ENCODE data around the gene PPIL4. TPM values are rescaled to one million over a fixed set of nuclear protein-coding genes. Genes with fewer than 3 reads are reported as not detected.

The PPIL4 gene
- total and polyA plus RNA-seq, 2 experiments from 2014 or later = 31.4 to 38.7 TPM

DNA sequence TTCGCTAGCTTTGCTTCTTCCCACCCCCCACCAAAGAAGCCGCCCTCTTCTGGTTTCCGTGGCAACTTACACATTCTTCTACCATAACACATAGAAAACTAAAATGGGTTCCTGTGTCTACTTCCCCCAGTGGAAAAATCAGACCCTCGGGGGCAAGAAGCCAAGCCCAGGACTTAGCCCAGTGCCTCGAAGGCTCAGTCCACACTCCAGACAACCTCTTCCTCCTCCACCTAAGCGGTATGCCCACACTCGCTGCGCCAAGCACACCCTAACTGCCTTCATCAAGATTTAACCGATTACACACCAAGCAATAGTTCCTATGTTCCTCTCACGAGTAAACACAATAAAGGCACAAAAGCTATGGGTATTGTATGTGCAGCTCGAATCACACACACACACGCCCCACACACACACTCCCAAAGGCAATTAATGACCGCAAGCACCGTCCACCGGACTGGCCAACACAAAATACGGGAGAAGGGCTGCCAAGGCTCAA, 537 bp downstream of the PPIL4 start:
- TF ChIP-seq EZH2 (IDR thresholded peaks at IDR 0.05; ENCODE audit: borderline replicate concordance) (no peak), EZH2phosphoT487 (IDR thresholded peaks at IDR 0.05; ENCODE audit: low read depth, severe bottlenecking, unreplicated experiment) (no peak)
- TF ChIP-seq, protein P1, sequence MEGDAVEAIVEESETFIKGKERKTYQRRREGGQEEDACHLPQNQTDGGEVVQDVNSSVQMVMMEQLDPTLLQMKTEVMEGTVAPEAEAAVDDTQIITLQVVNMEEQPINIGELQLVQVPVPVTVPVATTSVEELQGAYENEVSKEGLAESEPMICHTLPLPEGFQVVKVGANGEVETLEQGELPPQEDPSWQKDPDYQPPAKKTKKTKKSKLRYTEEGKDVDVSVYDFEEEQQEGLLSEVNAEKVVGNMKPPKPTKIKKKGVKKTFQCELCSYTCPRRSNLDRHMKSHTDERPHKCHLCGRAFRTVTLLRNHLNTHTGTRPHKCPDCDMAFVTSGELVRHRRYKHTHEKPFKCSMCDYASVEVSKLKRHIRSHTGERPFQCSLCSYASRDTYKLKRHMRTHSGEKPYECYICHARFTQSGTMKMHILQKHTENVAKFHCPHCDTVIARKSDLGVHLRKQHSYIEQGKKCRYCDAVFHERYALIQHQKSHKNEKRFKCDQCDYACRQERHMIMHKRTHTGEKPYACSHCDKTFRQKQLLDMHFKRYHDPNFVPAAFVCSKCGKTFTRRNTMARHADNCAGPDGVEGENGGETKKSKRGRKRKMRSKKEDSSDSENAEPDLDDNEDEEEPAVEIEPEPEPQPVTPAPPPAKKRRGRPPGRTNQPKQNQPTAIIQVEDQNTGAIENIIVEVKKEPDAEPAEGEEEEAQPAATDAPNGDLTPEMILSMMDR (IDR thresholded peaks at IDR 0.05; ENCODE audit: poor library complexity) = peak; percentile 21
- Histone ChIP-seq H4K20me1 (ENCODE audit: insufficient read depth, poor library complexity, severe bottlenecking) (peaks cover 42% of the 10 kb centered on the region), H3K4me3 (peak overlapping the region; percentile 83), H3K27me3 (peaks cover 7% of the 10 kb centered on the region), H3K9me3 (ENCODE audit: low read depth) (no peaks in the 10 kb centered on the region), H3K36me3 (replicated peaks; ENCODE audit: insufficient read depth, low read depth) (no peaks in the 10 kb centered on the region), H3K79me2 (peaks cover 55% of the 10 kb centered on the region), H3K4me1 (ENCODE audit: insufficient read depth) (peaks cover 14% of the 10 kb centered on the region), H2AFZ (peak overlapping the region; percentile 73), H3K4me2 (peak overlapping the region; percentile 88), H3K9me2 (replicated peaks; ENCODE audit: insufficient read depth) (no peaks in the 10 kb centered on the region), H3K27ac (peak overlapping the region; percentile 99)
- DNase-seq (ENCODE audit: low spot score) = peak; percentile 77
- under 1% methylated on average over 16 of the region's 16 CpGs for WGBS (ENCODE audit: low lambda C conversion rate, missing lambda C conversion rate)

GRCh38 chr6:149544646-149545257, 1.1 kb downstream of the PPIL4 start:
- Histone ChIP-seq H3K9me2 (replicated peaks; ENCODE audit: insufficient read depth) (no peaks in the 10 kb centered on the region), H3K27me3 (peaks cover 7% of the 10 kb centered on the region), H3K36me3 (replicated peaks; ENCODE audit: insufficient read depth, low read depth) (no peaks in the 10 kb centered on the region), H3K4me3 (peak overlapping the region; percentile 83), H3K79me2 (peaks cover 60% of the 10 kb centered on the region), H4K20me1 (ENCODE audit: insufficient read depth, poor library complexity, severe bottlenecking) (peaks cover 42% of the 10 kb centered on the region), H2AFZ (peak overlapping the region; percentile 73), H3K9me3 (ENCODE audit: low read depth) (no peaks in the 10 kb centered on the region), H3K27ac (peak overlapping the region; percentile 99), H3K4me2 (peak overlapping the region; percentile 88), H3K4me1 (ENCODE audit: insufficient read depth) (peaks cover 14% of the 10 kb centered on the region)
- TF ChIP-seq EZH2phosphoT487 (IDR thresholded peaks at IDR 0.05; ENCODE audit: low read depth, severe bottlenecking, unreplicated experiment) (no peak), EZH2 (IDR thresholded peaks at IDR 0.05; ENCODE audit: borderline replicate concordance) (no peak)
- TF ChIP-seq, protein P1 (IDR thresholded peaks at IDR 0.05; ENCODE audit: poor library complexity) = no peak
- no peak for DNase-seq (ENCODE audit: low spot score)
- 30% methylated on average over 12 of the region's 12 CpGs for WGBS (ENCODE audit: low lambda C conversion rate, missing lambda C conversion rate)

DNA sequence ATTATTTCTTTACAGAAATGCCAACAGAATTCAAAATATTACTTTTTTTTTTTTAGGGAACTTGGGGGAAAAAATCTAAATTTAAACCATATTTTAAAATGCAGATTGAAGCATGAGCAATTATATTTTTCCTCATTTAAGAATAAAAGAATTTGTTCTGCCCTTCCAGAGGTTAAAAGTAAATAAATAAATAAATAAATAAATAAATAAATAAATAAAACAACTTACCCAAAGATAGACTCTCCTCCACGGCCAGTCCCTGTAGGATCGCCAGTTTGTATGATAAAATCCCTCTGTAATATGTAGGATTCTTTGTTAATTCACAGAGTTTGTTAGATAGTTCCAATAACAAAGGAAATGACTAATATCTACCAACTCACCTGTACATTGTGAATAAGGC, 4.7 kb downstream of the PPIL4 start:
- Histone ChIP-seq H3K27me3 (no peaks in the 10 kb centered on the region), H3K4me1 (ENCODE audit: insufficient read depth) (peaks cover 10% of the 10 kb centered on the region), H3K36me3 (replicated peaks; ENCODE audit: insufficient read depth, low read depth) (no peaks in the 10 kb centered on the region), H4K20me1 (ENCODE audit: insufficient read depth, poor library complexity, severe bottlenecking) (peaks cover 42% of the 10 kb centered on the region), H3K9me2 (replicated peaks; ENCODE audit: insufficient read depth) (no peaks in the 10 kb centered on the region), H3K27ac (no peak overlapping the region), H3K4me3 (no peak overlapping the region), H3K9me3 (ENCODE audit: low read depth) (no peaks in the 10 kb centered on the region), H3K4me2 (no peak overlapping the region), H3K79me2 (peaks cover 68% of the 10 kb centered on the region), H2AFZ (no peak overlapping the region)
- TF ChIP-seq EZH2phosphoT487 (IDR thresholded peaks at IDR 0.05; ENCODE audit: low read depth, severe bottlenecking, unreplicated experiment) (no peak), EZH2 (IDR thresholded peaks at IDR 0.05; ENCODE audit: borderline replicate concordance) (no peak)
- TF ChIP-seq, protein P1 (IDR thresholded peaks at IDR 0.05; ENCODE audit: poor library complexity) = no peak
- 93% methylated on average over 2 of the region's 2 CpGs for WGBS (ENCODE audit: low lambda C conversion rate, missing lambda C conversion rate)
- no peak for DNase-seq (ENCODE audit: low spot score)

All from hepatocyte (in vitro differentiated cells).